ENCODE results near the gene LRRC51. TPM values are rescaled to one million over a fixed set of nuclear protein-coding genes. Genes with fewer than 3 reads are reported as not detected.

Gene LRRC51
- total and polyA plus RNA-seq, 7 donors: 4.0 to 10.4 (median 5.8) TPM

GRCh38 chr11:72112143-72112977 is 31.7 kb downstream of the LRRC51 start, which contains the start of gene ANAPC15:
Gene ANAPC15, minus strand, starts transcription at chr11:72112695. Its CDS starts 1,419 bp downstream, at chr11:72111276.
- intact Hi-C loops (cut with DNase I): loop anchor here (1.0 to 10.0 kb wide), 4 partner anchors 9 to 312 kb away; partner anchors contain the start of genes INPPL1 (in 1 of the 2) and LAMTOR1 (in 1 of the 2)
- peak; percentile 92 to 94 (median 93) for ATAC-seq

GRCh38 chr11:72112978-72113808 is 32.5 kb downstream of the LRRC51 start:
- no peak for ATAC-seq
- no peak for DNase-seq
- Histone ChIP-seq H3K9me3 (no peaks in the 10 kb centered on the region), H3K4me3 (peak overlapping the region; percentile 80), H3K4me1 (peaks cover 4% of the 10 kb centered on the region), H3K27me3 (ENCODE audit: insufficient read depth in 3 of 3, low read length in 2 of 3) (no peaks in the 10 kb centered on the region), H3K36me3 (ENCODE audit: insufficient read depth in 1 of 2, low read depth in 1 of 2) (peaks cover 0 to 10% of the 10 kb centered on the region in 2 donors), H3K27ac (peak overlapping the region; percentile 88)
- WGBS, 3 donors: 64 to 65% (median 65%) methylated on average over 9 of the region's 9 CpGs
- intact Hi-C loops (cut with DNase I): loop anchor here (1.0 to 10.0 kb wide), 4 partner anchors 10 to 312 kb away; partner anchors contain the start of genes INPPL1 (in 1 of the 2) and LAMTOR1 (in 1 of the 2)
- TF ChIP-seq CTCF (IDR thresholded peaks at IDR 0.05): no peak

More at GRCh38 chr11:72112143-72112977, 31.7 kb downstream of the LRRC51 start, which contains the start of gene ANAPC15:
- no peak for TF ChIP-seq CTCF (IDR thresholded peaks at IDR 0.05)
- H3K27me3 ChIP-seq (ENCODE audit: insufficient read depth in 3 of 3, low read length in 2 of 3): no peaks in the 10 kb centered on the region
- H3K9me3 ChIP-seq: no peaks in the 10 kb centered on the region
- H3K27ac ChIP-seq: peak within 1 kb of the TSS; percentile 88
- WGBS, 3 donors: 0% methylated on average over 48 to 49 of the region's 49 CpGs
- peaks cover 4% of the 10 kb centered on the region for H3K4me1 ChIP-seq
- peak; percentile 97 to 98 for DNase-seq
- H3K4me3 ChIP-seq: peak within 1 kb of the TSS; percentile 80
- peaks cover 0 to 14% of the 10 kb centered on the region in 2 donors for H3K36me3 ChIP-seq (ENCODE audit: insufficient read depth in 1 of 2, low read depth in 1 of 2)

GRCh38 chr11:72114570-72114969 is 33.9 kb downstream of the LRRC51 start:
- Histone ChIP-seq H3K4me3 (no peak overlapping the region), H3K36me3 (ENCODE audit: insufficient read depth in 1 of 2, low read depth in 1 of 2) (peaks cover 0 to 10% of the 10 kb centered on the region in 2 donors)

More at GRCh38 chr11:72114570-72114969, 33.9 kb downstream of the LRRC51 start:
- DNase-seq (no peak), ATAC-seq (no peak)
- no peak for TF ChIP-seq CTCF (IDR thresholded peaks at IDR 0.05)
- no peaks in the 10 kb centered on the region for H3K9me3 ChIP-seq
- peaks cover 4% of the 10 kb centered on the region for H3K4me1 ChIP-seq
- no peaks in the 10 kb centered on the region for H3K27me3 ChIP-seq (ENCODE audit: insufficient read depth in 3 of 3, low read length in 2 of 3)
- 90 to 100% (median 94%) methylated on average over 1 of the region's 1 CpG for WGBS, 3 donors
- H3K27ac ChIP-seq: no peak overlapping the region
- intact Hi-C loops (cut with DNase I): loop anchor here (5.0 to 10.0 kb wide), 3 partner anchors 108 to 310 kb away; partner anchors contain the start of gene INPPL1 (in 1 of the 2)
